ENCODE results near the gene NOL12. TPM values are rescaled to one million over a fixed set of nuclear protein-coding genes. Genes with fewer than 3 reads are reported as not detected.

Gene NOL12
- total RNA-seq, 1 experiment from 2014 or later = 31.4 TPM

DNA sequence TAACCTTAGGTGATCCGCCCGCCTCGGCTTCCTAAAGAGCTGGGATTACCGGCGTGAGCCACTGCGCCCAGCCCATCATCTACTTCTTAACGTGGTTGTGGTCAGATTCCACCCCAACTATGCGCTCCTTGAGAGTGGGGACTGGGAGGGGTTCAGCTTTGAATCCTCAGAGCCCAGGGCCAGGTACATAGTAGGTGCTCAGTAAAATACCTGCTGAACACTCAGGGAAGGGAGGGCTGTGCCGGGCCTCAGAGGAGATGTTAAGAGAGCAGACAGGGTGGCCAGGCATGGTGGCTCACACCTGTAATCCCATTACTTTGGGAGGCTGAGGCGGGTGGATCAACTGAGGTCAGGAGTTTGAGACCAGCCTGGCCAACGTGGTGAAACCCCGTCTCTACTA, 11.9 kb upstream of the NOL12 start:
- Histone ChIP-seq H3K27me3 (ENCODE audit: insufficient read depth, low read length) (no peaks in the 10 kb centered on the region), H3K79me2 (ENCODE audit: insufficient read depth, low read length) (peaks cover 13% of the 10 kb centered on the region; the same call in 1 of the 2 replicates), H3K36me3 (ENCODE audit: control insufficient read depth in 1 of 2, insufficient read depth in 2 of 2, low read length in 2 of 2) (peaks cover 2 to 6% of the 10 kb centered on the region in 2 experiments; a peak in 2 of 4 replicates), H3K4me3 (replicated peaks in 1 of 2; ENCODE audit: low read depth in 1 of 2, low read length in 2 of 2) (no peak overlapping the region), H3K9ac (ENCODE audit: low read length) (no peak overlapping the region), H3K9me2 (ENCODE audit: insufficient read depth) (no peaks in the 10 kb centered on the region), H2AFZ (ENCODE audit: low read depth, low read length, poor library complexity, severe bottlenecking) (no peak overlapping the region), H4K20me1 (ENCODE audit: insufficient read depth) (no peaks in the 10 kb centered on the region), H3K27ac (ENCODE audit: low read depth, low read length) (peak overlapping the region; percentile 97), H3K9me3 (ENCODE audit: control insufficient read depth in 1 of 2, insufficient read depth in 1 of 2, low read depth in 1 of 2, low read length in 2 of 2) (no peaks in the 10 kb centered on the region), H3K4me1 (ENCODE audit: control insufficient read depth in 1 of 2, insufficient read depth in 2 of 2, low read length in 2 of 2) (peaks cover 35 to 61% of the 10 kb centered on the region in 2 experiments), H3K4me2 (ENCODE audit: low read length) (peak overlapping the region; percentile 98)
- TF ChIP-seq EZH2phosphoT487 (IDR thresholded peaks at IDR 0.05; ENCODE audit: borderline replicate concordance) = no peak
- no peak for TF ChIP-seq FOSL1 (IDR thresholded peaks at IDR 0.05; ENCODE audit: low read depth)
- no peak for TF ChIP-seq ATF3 (IDR thresholded peaks at IDR 0.05)
- no peak for TF ChIP-seq CBX3 (IDR thresholded peaks at IDR 0.05; ENCODE audit: low read depth)
- TF ChIP-seq POLR2A (IDR thresholded peaks at IDR 0.05; ENCODE audit: borderline replicate concordance, extremely low read depth, insufficient read depth, insufficient read length) = no peak
- no peak for TF ChIP-seq ZFX (IDR thresholded peaks at IDR 0.05)
- TF ChIP-seq POLR2AphosphoS5 (IDR thresholded peaks at IDR 0.05; ENCODE audit: low read depth, low read length) = no peak
- no peak for TF ChIP-seq ZBTB33 (IDR thresholded peaks at IDR 0.05; ENCODE audit: extremely low read depth, insufficient replicate concordance, low read length)
- TF ChIP-seq REST (IDR thresholded peaks at IDR 0.05; ENCODE audit: low read depth) = no peak
- TF ChIP-seq, protein P1, sequence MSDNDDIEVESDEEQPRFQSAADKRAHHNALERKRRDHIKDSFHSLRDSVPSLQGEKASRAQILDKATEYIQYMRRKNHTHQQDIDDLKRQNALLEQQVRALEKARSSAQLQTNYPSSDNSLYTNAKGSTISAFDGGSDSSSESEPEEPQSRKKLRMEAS (IDR thresholded peaks at IDR 0.05) = no peak
- no peak for TF ChIP-seq CEBPB (IDR thresholded peaks at IDR 0.05; ENCODE audit: low read depth)
- no peak for TF ChIP-seq TCF7L2 (IDR thresholded peaks at IDR 0.05; ENCODE audit: borderline replicate concordance, extremely low read depth, insufficient read depth, insufficient read length)
- no peak for TF ChIP-seq RAD21 (IDR thresholded peaks at IDR 0.05; ENCODE audit: low read depth)
- no peak for TF ChIP-seq SRF (IDR thresholded peaks at IDR 0.05; ENCODE audit: low read depth)
- TF ChIP-seq YY1 (IDR thresholded peaks at IDR 0.05; ENCODE audit: extremely low read depth, insufficient replicate concordance, low read depth, low read length) = no peak
- no peak for TF ChIP-seq EGR1 (IDR thresholded peaks at IDR 0.05; ENCODE audit: low read depth)
- TF ChIP-seq ZNF274 (IDR thresholded peaks at IDR 0.05; ENCODE audit: low read depth, low read length) = no peak
- TF ChIP-seq SIN3A (IDR thresholded peaks at IDR 0.05; ENCODE audit: low read depth) = no peak
- TF ChIP-seq JUND (IDR thresholded peaks at IDR 0.05) = no peak
- ChIA-PET CTCF (interaction anchor here (1.1 to 1.9 kb wide), 4 partner anchors 10 to 67 kb away, joined by 3 to 6 read pairs (median 5); partner anchors contain the start of gene PDXP), RAD21 (ENCODE audit: low non-redundant PET in 1 of 2, low total read pairs in 2 of 2, uncharacterized antibody in 2 of 2, unreplicated experiment in 2 of 2) (no interaction called here), POLR2A (interaction anchor here (1.1 to 4.6 kb wide), 5 partner anchors 12 to 109 kb away, joined by 4 to 71 read pairs (median 10); partner anchors contain the start of genes GGA1, NOL12 and PDXP)
- ATAC-seq = no peak
- no TSS peak for BruUV-seq (replicated peaks)
- DNase-seq (ENCODE audit: low read depth, low spot score) = no peak
- intact Hi-C loops (cut with micrococcal nuclease) = no loop called here

Data from HCT116 (cell line).